Renal cortex interstitium (tissue), 11 donors: ENCODE measurements around the gene NCDN. TPM values are rescaled to one million over a fixed set of nuclear protein-coding genes. Genes with fewer than 3 reads are reported as not detected.

ENCODE experiments used
- DNase-seq, 11 donors: peaks; one replicate each; pipeline ENCODE4 v3.0.0-alpha.2; 2013; ENCODE audit warnings: low read depth in 9 of 11, low spot score in 4 of 11; ENCODE audit errors: extremely low read depth in 1 of 11
- polyA plus RNA-seq, 3 donors: library from polyadenylated mRNA; unstranded; fragments of 120-200 nt; gene quantifications; one replicate each; pipeline ENCODE4 v1.2.1, GENCODE V29; 2013; ENCODE audit not compliant: insufficient read length in 3 of 3

Gene NCDN
- polyA plus RNA-seq, 3 donors = 12.7 to 20.7 (median 19.3) TPM

GRCh38 chr1:35544976-35545375 lies 12.6 kb upstream of the NCDN start:
- peak in 1 of 11 donors; percentile 29 for DNase-seq

GRCh38 chr1:35546614-35547013 lies 11.0 kb upstream of the NCDN start:
- no peak for DNase-seq

DNA sequence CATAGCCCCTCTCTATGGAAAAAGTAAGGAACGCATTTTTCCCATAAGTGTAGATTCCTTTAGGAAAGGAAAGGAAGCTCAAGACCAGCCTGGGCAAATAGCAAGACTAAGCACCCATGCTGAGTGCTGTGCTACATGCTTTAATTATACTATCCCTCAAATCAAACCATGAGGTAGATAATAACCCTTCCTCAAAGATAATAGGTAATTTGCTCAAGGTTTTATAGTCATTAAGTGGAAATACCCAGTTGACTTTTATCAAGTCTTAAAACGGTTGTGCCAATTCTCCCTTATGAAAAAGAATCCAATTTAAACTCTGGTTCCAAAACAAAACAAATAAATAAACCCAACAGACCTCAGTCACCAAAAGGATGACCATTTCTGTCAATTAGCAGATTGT lies 3.7 kb upstream of the NCDN start:
- DNase-seq = no peak

DNA sequence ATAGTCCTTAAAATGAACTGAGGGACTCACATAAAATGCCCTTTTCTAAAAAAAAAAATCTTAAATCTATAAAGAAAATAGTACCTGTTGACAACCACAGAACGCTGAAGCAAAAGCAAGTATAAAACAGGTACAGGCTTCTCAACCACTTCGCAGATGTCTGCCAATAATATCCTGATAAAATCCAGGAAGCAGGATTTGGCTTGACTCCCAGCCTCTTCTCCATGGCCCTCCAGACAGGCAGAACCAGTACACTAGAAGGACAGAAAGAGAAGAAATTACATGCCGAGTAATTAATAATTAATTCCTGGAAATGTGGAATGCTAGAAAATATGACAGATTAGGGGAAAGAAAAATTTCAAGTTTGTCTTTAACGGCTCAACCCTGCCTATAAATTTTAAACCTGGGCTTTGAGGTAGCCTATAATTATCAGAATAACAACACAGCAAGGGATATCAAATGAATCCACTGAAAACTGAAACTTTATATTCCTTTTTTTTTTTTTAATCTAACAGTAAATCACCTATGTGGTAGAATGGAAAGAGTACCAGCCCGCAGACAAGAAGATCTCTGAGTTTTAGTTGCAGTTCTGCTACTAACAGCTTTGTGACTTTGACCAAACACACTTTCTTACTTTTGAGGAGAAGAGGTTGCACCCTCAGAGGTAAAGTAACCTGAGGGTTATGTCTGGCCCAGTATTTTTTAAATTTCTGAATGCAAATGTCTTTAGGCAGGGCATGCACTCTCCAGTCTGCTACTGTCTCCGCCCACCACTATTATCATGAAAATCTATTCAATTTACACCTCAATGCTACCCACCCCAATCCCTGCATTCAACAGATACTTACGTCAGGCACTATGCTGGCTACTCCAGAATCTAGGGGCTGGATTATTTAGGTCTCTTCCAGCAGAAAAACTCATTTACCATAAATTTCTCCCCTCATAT lies 3.1 kb upstream of the NCDN start:
- DNase-seq = no peak

GRCh38 chr1:35555212-35555584 lies 2.4 kb upstream of the NCDN start:
- no peak for DNase-seq

- no peak for DNase-seq
Measured at GRCh38 chr1:35555601-35556477, 1.8 kb upstream of the NCDN start.

DNA sequence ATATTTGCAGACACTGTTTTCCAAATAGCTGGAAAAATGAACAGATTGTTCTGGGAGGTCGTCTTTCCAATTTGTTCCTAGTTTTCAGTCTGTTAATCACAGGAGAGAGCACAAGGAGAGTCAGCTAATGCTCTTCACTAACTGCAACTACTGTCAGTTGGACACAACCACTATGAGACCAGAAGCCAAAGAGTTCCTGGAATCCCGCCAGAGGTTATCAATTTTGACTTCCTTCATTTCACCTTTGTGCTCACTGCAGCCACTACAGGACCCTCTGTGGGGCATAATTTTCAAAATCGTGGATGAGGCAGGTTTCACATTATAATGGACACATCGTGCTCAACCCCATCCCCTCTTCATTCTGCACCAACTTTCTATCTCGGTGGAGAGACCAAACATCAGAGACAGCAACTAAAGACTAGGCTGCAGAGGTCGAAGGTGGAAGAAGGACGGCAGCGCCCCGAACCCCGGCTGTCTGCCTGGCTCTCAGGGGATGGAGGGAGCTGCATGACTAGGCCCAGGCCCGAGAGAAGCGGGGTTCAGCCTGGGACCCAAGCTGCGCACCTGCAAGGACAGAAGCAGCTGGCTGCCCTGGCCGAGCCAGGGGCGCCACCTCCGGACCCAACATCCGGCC lies 998 bp upstream of the NCDN start:
- DNase-seq = no peak

- DNase-seq = peak in 2 of 11 donors; percentile 81 to 94
Measured at GRCh38 chr1:35557118-35557610, 435 bp upstream of the NCDN start, which contains the start of gene KIAA0319L. TSS of gene KIAA0319L (minus strand) at chr1:35557403. CDS start at chr1:35554491, 2,912 bp downstream.

GRCh38 chr1:35558374-35559316 lies 1.0 kb downstream of the NCDN start:
- no peak for DNase-seq

GRCh38 chr1:35559317-35559944 lies 1.8 kb downstream of the NCDN start:
- no peak for DNase-seq

DNA sequence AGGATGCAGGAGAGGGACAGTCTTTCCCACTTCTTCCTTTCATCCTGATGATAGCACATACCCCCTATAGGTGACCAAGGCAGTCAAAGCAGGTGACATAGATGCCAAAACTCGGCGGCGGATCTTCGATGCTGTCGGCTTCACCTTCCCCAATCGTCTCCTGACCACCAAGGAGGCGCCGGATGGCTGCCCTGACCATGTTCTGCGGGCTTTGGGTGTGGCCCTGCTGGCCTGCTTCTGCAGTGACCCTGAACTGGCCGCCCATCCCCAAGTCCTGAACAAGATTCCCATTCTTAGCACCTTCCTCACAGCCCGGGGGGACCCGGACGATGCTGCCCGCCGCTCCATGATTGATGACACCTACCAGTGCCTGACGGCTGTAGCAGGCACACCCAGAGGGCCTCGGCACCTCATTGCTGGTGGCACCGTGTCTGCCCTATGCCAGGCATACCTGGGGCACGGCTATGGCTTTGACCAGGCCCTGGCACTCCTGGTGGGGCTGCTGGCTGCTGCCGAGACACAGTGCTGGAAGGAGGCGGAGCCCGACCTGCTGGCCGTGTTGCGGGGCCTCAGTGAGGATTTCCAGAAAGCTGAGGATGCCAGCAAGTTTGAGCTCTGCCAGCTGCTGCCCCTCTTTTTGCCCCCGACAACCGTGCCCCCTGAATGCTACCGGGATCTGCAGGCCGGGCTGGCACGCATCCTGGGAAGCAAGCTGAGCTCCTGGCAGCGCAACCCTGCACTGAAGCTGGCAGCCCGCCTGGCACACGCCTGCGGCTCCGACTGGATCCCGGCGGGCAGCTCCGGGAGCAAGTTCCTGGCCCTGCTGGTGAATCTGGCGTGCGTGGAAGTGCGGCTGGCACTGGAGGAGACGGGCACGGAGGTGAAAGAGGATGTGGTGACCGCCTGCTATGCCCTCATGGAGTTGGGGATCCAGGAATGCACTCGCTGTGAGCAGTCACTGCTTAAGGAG lies 2.9 kb downstream of the NCDN start:
- no peak for DNase-seq

- DNase-seq = no peak
Measured at GRCh38 chr1:35561297-35561971, 3.8 kb downstream of the NCDN start.

GRCh38 chr1:35561972-35562680 lies 4.5 kb downstream of the NCDN start:
- DNase-seq = no peak

DNA sequence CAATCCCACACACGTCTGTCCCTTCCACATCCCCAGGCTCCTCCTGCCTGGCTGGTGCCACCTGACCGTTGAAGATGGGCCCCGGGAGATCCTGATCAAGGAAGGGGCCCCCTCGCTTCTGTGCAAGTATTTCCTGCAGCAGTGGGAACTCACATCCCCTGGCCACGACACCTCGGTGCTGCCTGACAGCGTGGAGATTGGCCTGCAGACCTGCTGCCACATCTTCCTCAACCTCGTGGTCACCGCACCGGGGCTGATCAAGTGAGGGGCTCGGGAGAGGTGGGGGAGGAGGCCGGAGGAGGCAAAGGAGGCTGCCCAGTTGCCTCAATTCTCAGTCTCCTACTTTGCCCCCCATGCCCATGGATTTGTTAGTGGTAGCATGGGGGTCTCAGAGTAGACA lies 5.6 kb downstream of the NCDN start:
- no peak for DNase-seq

DNA sequence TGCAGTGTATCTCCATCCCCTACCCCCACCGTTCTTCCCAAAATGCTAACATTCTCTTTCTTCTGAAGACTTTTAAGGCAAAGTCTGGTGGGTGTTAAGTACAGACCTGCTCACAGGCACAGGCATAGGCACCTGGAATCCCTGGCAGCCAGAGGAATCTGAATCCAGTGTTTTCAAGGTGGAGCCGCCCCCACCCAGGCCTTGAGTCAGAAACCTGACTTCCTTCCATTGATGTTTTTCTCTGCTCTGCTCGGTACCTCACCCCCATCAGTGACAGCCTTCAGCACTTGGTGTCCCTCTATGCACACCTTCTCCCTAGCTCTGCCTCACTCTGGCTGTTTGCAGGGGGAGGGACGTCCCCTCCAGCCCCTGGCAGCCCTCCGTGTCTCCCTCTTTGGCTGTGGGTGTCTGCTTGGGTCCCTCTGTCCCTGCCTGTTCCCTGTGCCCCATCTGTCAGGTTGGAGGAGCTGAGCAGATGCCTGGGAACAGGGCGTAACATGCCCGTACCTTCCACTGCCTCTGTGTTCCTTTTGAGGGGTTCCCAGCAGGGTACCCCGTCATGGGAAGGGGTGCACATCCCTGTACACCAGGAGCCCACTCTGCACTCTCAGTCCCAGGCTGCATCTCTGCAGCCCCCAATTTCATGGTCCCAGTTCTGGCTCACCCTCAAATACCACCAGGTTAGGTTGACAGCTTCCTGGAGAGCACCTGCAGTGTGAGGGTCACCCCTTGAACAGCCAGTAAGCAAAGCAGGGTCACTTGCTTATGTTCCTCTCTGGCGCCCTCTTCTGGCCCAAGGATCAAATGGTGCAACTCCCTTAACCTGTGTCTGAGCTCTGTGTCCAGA lies 6.7 kb downstream of the NCDN start:
- DNase-seq = peak in 1 of 11 donors; percentile 49
